GM19351 (cell line): Measurements from ENCODE around the gene MRPL34.

ENCODE experiments used
- ATAC-seq: cut with Tn5 transposase; IDR thresholded peaks from one replicate; pipeline ENCODE4 v1.9.1; 2021; ENCODE audit warnings: mild to moderate bottlenecking, moderate library complexity; ENCODE audit not compliant: unreplicated experiment

Gene MRPL34

DNA sequence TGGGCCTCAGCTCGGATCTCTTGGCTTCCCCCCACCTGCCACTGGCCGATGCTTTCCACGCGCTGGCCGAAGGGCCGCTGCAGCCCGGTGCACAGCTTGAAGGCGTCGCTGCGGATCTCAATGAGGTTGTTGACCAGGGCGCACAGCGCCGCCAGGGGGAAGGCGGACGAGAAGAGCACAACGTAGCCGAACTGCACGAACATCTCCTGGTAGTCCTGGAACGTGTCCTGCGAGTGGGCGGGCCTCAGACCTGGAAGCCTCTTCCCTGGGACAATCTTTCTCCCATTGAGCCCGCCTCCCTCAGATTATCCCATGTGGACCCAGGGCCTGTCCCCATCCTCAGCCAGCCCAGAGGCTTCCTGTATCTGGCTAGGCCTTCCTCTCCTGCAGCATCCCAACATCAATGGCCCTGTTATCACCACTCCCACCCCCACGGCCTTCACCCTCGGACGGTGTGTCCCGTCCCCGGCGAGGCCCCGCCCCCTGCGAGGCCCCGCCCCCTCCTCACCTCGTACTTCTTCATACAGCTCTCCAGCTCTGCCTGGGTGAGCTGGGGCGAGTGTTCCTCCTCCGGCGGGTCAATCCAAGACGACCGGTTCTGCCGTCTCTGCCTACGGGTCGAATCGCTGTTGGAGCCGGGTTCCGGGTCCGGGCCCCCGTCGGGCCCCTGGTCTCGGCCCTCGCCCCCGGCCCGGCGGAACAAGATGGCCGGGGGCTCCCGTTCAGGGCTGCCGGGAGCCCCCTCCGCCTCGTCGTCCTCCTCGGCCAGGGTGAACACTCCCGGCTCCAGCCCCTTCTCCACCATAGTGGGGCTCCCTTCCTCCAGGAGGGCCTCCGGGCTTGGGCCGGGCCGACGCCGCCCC, 22.2 kb downstream of the MRPL34 start:
- ATAC-seq: no peak

DNA sequence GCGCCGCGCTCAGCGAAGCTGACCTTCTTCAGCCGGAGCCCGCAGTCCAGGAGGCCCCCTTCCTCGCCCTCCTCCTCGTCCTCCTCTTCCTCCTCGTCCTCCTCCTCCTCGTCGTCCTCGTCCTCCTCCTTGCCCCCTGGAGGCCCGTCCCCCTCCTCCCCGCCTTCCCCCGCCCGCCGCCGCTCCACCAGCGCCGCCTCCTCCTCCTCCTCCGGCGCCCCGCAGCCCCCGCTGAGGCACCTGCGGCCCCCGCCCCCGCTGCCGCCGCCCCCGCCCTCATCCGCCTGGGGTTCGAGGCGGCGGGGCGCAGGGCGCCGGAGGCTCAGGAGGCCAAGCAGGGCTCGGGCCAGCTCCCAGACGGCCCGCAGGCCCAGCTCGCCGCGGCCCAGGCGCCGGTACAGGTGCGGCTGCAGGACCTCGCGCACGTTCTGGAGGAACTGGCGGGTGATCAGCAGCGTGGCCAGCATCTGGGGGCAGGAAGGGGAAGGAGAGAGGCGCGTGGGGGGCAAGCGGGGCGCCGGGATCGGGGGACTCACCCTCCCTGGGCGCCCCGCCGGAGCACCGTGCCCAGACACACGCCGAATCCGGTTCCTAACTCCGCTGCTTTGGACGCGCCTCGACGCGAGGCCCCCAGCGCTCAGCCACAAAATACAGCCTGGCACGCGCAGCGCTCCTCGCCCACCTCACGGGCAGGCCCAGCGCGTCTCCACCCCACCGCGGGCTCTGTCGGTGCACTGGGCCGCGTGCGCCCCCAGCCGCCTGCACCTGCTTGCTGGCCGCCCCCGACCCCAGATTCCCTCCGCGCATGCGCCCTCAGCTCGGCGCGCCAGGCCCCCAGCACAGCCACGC, 23.1 kb downstream of the MRPL34 start:
- ATAC-seq: no peak

- no peak for ATAC-seq
These were observed 23.9 kb downstream of the MRPL34 start for GRCh38 chr19:17329366-17330261.

GRCh38 chr19:17330262-17331044, 24.8 kb downstream of the MRPL34 start:
- no peak for ATAC-seq

- no peak for ATAC-seq
These were observed 25.4 kb downstream of the MRPL34 start for GRCh38 chr19:17331045-17331558.

- ATAC-seq: no peak
These were observed 26.6 kb downstream of the MRPL34 start for GRCh38 chr19:17332360-17332676.

DNA sequence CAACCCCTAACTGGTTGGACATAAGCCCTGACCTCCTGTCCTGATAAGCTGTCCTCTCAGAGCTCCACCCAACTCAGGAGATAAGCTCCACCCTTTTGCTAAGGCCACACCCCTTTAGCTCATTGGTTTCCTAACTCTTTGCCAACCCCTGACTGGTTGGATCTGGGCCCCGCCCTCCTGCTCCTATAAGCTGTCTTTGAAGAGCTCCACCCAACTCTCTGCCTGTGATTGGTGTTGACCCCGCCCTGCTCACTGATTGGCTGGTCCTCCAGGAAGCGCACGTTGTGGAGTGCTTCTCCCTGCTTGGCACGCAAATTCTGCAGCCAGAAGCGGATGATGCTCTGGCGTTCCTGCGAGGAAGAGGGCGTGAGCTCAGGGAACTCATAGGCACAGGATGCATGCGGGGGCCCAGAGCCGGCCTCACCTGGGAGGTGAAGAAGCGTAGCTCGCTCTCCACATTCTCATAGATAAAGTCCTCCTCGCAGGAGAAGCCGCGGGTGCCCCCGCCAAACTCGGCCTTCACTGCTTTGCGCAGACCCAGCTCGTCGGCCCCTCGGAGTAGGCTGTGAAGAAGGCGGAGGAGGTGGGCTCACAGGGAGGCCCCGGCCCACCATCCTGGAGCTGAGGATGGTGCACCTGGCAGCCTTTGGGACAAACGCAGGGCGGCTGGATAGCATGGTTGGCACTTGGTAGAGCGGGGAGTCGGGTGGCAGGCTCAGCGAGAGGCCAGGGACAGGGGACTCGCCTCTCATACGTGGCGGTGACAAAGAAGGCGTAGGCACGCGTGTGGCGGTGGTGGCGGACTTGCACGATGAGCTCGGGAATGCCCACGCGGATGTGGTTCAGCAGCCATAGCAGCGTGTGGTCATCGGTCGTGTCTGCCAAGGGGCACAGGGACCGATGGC, 27.3 kb downstream of the MRPL34 start:
- ATAC-seq: no peak

GRCh38 chr19:17333611-17334413, 28.1 kb downstream of the MRPL34 start:
- no peak for ATAC-seq

DNA sequence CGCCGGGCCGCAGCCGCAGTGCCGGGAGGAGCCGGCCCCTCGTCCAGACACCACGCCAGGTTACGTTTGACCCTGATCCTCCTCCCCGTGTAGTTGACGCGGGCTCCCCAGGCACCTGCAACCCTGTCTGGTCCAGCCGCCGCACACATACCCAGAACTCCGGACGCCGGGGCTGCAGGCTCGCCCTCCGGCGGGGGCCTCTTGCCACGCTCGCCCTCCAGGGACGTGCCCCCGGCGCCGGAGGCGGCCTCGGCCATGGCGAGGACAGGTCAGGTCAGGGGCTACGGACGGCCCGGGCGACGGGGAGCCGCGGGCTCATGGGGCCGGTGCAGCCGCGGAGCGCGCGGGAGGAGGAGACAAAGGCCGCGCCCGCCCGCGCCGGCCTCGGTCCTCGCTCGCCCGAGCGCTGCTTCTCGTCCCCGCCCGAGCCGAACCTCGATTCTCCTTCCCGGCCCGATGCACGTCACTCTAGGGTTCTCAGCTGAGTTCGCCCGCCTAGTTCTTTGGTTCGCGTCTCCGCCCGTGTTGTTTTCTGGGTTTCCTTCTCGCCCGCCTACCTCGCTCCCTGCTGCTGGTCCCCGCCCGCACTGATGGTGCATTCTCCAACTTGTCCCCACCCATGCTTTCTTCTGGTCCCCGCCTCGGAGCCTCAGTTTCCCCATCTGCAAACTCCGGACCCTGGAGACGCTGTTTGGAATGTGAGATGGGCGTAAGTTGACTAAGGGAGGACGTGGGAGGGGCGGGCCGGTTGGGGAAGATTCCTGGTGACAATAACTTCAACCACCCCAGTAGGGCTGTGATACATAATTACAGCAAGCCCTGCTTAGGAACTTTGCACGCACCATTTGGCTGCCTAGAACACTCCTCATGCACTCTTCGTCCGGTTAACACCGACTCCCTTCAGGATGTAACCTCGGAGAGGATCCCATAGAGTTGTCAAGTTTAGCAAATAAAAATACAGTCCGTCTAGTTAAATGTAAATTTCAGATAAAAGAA, 29.0 kb downstream of the MRPL34 start, which contains the start of gene ANO8:
Gene ANO8, minus strand, starts transcription at position 442 of the 996 bp plus-strand sequence. Its CDS starts 185 bp downstream, at position 257.
- ATAC-seq: no peak

DNA sequence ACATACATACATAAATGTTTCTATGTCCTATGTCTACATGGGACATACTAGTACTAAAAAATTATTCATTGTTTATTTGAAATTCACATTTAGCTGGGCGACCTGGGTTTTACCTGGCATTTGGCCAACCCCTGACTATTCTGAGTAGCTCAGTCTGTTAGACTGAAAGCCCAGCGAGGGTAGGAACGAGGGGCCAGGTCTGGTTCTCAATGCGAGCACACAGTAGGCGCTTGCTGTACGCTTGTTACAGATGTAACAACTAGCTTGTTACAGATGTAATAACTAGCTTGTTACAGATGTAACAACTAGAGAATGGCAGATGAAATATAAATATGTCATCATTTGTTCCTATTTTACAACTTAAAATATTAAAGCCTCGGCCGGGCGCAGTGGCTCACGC, 29.9 kb downstream of the MRPL34 start:
- ATAC-seq: no peak

- ATAC-seq: peak; percentile 70
These were observed 31.4 kb downstream of the MRPL34 start, which contains the start of gene GTPBP3 for GRCh38 chr19:17336872-17337674. GTPBP3 (plus strand) TSS chr19:17337553; CDS start chr19:17337612, 59 bp downstream.

DNA sequence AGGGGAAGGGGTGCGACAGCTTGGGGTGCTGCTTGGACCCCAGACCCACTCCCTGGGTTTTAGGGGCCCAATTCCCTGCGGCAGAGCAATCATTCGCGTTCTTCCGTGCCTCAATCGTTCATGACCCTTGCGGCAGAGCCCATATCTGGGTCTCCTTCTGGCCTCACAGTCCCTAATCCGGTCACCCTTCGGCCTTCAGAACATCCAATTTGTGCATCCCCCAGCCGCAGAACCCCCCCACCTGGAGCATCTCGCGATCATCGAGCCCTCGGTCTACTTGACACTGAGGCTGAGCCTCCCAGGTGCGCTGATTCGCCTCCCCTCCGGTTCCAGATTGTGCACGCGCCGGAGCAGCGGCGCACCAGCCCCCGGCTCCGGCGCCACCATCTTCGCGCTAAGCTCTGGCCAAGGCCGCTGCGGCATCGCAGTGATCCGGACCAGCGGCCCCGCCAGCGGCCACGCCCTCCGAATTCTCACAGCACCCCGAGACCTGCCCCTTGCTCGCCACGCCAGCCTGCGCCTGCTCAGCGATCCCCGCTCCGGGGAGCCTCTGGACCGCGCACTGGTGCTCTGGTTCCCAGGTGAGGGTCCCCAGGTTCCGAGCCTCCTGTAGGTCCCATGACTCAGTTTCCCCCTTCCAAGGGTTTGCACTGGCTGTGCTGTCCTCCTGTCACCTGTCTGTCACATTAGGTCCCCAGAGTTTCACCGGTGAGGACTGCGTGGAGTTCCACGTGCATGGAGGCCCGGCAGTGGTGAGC, 32.2 kb downstream of the MRPL34 start:
- no peak for ATAC-seq

DNA sequence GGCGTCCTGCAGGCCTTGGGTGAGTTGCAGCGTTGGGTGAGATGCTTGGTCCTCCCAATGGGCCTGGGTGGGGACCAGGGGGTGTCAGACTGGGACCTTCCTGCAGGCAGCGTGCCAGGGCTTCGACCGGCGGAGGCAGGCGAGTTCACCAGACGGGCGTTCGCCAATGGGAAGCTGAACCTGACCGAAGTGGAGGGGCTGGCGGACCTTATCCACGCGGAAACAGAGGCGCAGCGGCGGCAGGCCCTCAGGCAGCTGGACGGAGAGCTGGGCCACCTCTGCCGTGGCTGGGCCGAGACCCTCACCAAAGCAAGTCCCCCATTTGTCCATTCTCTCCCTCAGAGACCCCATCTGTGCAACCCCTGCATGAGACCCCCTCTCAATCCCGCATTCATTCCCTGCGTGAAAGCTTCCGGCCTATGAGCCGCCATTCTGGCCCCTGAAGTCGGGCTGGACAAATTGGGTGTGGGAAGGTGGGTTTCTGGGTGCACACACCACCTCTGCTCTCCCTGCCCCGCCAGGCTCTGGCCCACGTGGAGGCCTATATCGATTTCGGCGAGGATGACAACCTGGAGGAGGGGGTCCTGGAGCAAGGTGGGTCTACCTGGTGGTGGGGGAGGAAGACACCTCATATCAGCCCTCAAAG, 32.9 kb downstream of the MRPL34 start:
- no peak for ATAC-seq

DNA sequence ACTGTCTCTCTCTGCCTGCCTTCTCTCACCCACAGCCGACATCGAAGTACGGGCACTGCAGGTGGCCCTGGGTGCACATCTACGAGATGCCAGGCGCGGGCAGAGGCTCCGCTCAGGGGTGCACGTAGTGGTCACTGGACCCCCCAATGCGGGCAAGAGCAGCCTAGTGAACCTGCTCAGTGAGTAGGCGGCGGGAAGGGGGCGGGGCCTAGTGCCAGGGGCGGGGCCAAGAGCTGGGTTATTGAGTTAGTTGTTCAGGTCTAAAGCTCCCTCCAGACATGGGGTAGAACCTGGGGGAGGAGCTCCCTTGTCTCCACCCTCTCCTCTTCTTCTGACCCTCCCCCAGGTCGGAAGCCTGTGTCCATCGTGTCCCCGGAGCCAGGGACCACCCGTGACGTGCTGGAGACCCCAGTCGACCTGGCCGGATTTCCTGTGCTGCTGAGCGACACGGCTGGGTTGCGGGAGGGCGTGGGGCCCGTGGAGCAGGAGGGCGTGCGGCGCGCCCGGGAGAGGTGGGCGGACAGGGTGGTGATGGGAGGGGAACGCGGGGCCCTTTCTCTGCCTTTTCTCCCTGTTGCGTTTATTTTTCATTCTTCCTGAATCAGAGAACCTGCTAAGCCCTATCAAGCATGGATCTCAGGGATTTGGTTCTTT, 33.5 kb downstream of the MRPL34 start:
- ATAC-seq: no peak
